K562 (cell line): ENCODE data around the gene PRRC2B. TPM values are rescaled to one million over a fixed set of nuclear protein-coding genes. Genes with fewer than 3 reads are reported as not detected.

Source experiments
- CHD1 ChIP-seq: fragments of 200-600 bp; sonication (generic); IDR thresholded peaks from one replicate; pipeline ENCODE4 v1.6.1; 2012; ENCODE audit warnings: mild to moderate bottlenecking, moderate library complexity, low read length, inconsistent platforms
- CUX1 ChIP-seq: fragments of 200-800 bp; sonication (Bioruptor generic); IDR thresholded peaks from 2 replicates; pipeline ENCODE4 v1.6.1; 2016; ENCODE audit warnings: missing genetic modification characterization, missing compliant biosample characterization
- DACH1 ChIP-seq: fragments of 450-650 bp; IDR thresholded peaks from 2 replicates; pipeline ENCODE4 v1.6.1; 2018; ENCODE audit not compliant: partially characterized antibody
- HBP1 ChIP-seq: fragments of 450-650 bp; formaldehyde crosslinking; IDR thresholded peaks from 2 replicates; pipeline ENCODE4 v1.4.0; 2022; ENCODE audit warnings: missing genetic modification characterization
- HCFC1 ChIP-seq: IDR thresholded peaks from 2 replicates; pipeline ENCODE4 v1.6.1; 2012; ENCODE audit warnings: low read depth, low read length, improper control_type of control experiment
- HEY1 ChIP-seq: fragments of 250-450 bp; sonication (Bioruptor Pico); IDR thresholded peaks from 2 replicates; pipeline ENCODE4 v1.5.0; 2020; ENCODE audit warnings: mild to moderate bottlenecking, moderate library complexity, borderline replicate concordance
- MCM3 ChIP-seq: fragments of 450-650 bp; IDR thresholded peaks from 2 replicates; pipeline ENCODE4 v1.6.1; 2016
- MEF2D ChIP-seq: conservative IDR thresholded peaks from 2 replicates; pipeline ENCODE4 v1.6.1; 2016; ENCODE audit warnings: low read depth, missing genetic modification characterization, missing compliant biosample characterization
- MLX ChIP-seq, 2 experiments: fragments of 450-650 bp in 1 of 2; sonication (generic) in 1 of 2; formaldehyde crosslinking; conservative IDR thresholded peaks; 2 replicates each; pipeline versions ENCODE4 v1.4.0 to v1.8.1; 2020 to 2022; ENCODE audit warnings: mild to moderate bottlenecking in 1 of 2, missing genetic modification reagents in 1 of 2
- MNT ChIP-seq, 2 experiments: fragments of 450-650 bp; conservative IDR thresholded peaks; 2 replicates each; pipeline ENCODE4 v1.6.1; 2017; ENCODE audit warnings: mild to moderate bottlenecking in 2 of 2, moderate library complexity in 2 of 2
- MTA2 ChIP-seq: fragments of 450-650 bp; IDR thresholded peaks from 2 replicates; pipeline ENCODE4 v1.6.1; 2016; ENCODE audit warnings: low read depth
- POLR2G ChIP-seq: fragments of 200-400 bp; formaldehyde crosslinking; IDR thresholded peaks from 2 replicates; pipeline ENCODE4 v1.6.1; 2017; ENCODE audit warnings: low read depth, mild to moderate bottlenecking, antibody characterized with exemption, low read length, moderate library complexity
- SMARCE1 ChIP-seq: fragments of 450-650 bp; IDR thresholded peaks from 2 replicates; pipeline ENCODE4 v1.7.1; 2016; ENCODE audit warnings: mild to moderate bottlenecking
- ZBTB17 ChIP-seq: fragments of 450-650 bp; formaldehyde crosslinking; IDR thresholded peaks from 2 replicates; pipeline ENCODE4 v1.4.0; 2020; ENCODE audit warnings: mild to moderate bottlenecking
- ZFP30 ChIP-seq: fragments of 250-450 bp; sonication (Bioruptor Pico); IDR thresholded peaks from 2 replicates; pipeline ENCODE4 v1.8.0; 2022; ENCODE audit warnings: moderate library complexity, mild to moderate bottlenecking, inconsistent platforms, borderline replicate concordance
- ZNF277 ChIP-seq: fragments of 250-450 bp; sonication (Bioruptor Pico); IDR thresholded peaks from 2 replicates; pipeline ENCODE4 v1.8.0; 2022; ENCODE audit warnings: inconsistent platforms, mild to moderate bottlenecking, moderate library complexity, borderline replicate concordance
- ZNF57 ChIP-seq: fragments of 450-650 bp; formaldehyde crosslinking; IDR thresholded peaks from 2 replicates; pipeline ENCODE4 v1.4.0; 2020; ENCODE audit warnings: mild to moderate bottlenecking, moderate library complexity
- polyA plus RNA-seq, 8 experiments: library from polyadenylated mRNA; depleted of rRNA in 4 of 8; stranded (reverse) in 5 of 8; unstranded in 3 of 8; fragments of >200 nt; fragmentation: Nextera tagmentation in 2 of 8; fragmentation: Illumina TruSeq in 1 of 8; extraction: Ambion mirVana in 2 of 8; extraction: Trizol in 1 of 8; gene quantifications; 2 replicates each; pipeline versions ENCODE4 v1.2.1 to v1.2.3, GENCODE V29; 2011 to 2014; ENCODE audit warnings: inconsistent platforms in 1 of 8, missing spikeins in 1 of 8
- total RNA-seq, 7 experiments: library from RNA; depleted of rRNA in 6 of 7; stranded (reverse); fragments of >200 nt in 6 of 7; fragmentation: Illumina TruSeq in 2 of 7; extraction: Trizol in 2 of 7; gene quantifications; 2 replicates each; pipeline versions ENCODE4 v1.2.1 to v1.2.3, GENCODE V29; 2011 to 2021; ENCODE audit warnings: low replicate concordance in 1 of 7

Gene PRRC2B
- total and polyA plus RNA-seq, 9 of the 15 experiments (the other 6 are each of a cell fraction or from before 2014, with no cell fraction given): 0.34 to 125 (median 30.9) TPM

- TF ChIP-seq HBP1 (CRISPR knock-in tag) (no peak), DACH1 (no peak), ZBTB17 (peak; percentile 100), CUX1 (CRISPR knock-in tag) (no peak), MEF2D (tag) (no peak), ZFP30 (CRISPR knock-in tag) (no peak), MTA2 (no peak), CHD1 (no peak), MLX (CRISPR knock-in tag; conservative IDR thresholded peaks at IDR 0.05) (peak in 1 of 2 experiments; percentile 81; a peak in 1 of 4 replicates), HCFC1 (peak; percentile 75), MNT (conservative IDR thresholded peaks at IDR 0.05) (peak; percentile 60 to 84; a peak in 3 of 4 replicates), HEY1 (CRISPR knock-in tag) (no peak), POLR2G (peak; percentile 85), SMARCE1 (no peak), MCM3 (no peak), ZNF57 (CRISPR knock-in tag) (no peak), ZNF277 (CRISPR knock-in tag) (no peak)
Observed at GRCh38 chr9:131502781-131503625, 109.1 kb downstream of the PRRC2B start, which contains the start of gene POMT1 (continued).
